ENCODE results near the gene CSKMT.
"Not testable (repeated sequence)": the region's sequence is repeated elsewhere in the genome, so short reads cannot be mapped to it uniquely, and the experiment has no call there.

The CSKMT gene

DNA sequence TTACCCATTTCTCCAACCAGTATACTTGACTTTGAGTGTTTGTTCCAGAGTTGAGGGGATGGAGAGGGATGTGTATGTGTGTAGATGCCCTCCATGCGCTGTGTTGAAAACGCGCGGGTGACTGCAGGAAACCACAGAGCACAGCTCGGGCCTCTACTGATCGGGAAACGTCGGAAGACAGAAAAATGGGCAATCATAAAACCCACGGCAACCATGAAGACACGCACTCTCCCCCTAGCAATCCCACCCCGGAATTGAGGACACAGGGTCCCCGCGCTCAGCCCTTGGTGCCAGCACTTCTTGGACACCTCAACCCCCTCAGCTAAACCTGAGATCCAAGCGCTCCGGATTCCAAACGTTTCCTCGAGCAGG lies 6.1 kb downstream of the CSKMT start:
- TF ChIP-seq, protein P1, sequence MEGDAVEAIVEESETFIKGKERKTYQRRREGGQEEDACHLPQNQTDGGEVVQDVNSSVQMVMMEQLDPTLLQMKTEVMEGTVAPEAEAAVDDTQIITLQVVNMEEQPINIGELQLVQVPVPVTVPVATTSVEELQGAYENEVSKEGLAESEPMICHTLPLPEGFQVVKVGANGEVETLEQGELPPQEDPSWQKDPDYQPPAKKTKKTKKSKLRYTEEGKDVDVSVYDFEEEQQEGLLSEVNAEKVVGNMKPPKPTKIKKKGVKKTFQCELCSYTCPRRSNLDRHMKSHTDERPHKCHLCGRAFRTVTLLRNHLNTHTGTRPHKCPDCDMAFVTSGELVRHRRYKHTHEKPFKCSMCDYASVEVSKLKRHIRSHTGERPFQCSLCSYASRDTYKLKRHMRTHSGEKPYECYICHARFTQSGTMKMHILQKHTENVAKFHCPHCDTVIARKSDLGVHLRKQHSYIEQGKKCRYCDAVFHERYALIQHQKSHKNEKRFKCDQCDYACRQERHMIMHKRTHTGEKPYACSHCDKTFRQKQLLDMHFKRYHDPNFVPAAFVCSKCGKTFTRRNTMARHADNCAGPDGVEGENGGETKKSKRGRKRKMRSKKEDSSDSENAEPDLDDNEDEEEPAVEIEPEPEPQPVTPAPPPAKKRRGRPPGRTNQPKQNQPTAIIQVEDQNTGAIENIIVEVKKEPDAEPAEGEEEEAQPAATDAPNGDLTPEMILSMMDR (IDR thresholded peaks at IDR 0.05; ENCODE audit: low read depth, low read length), result no peak
- H3K4me3 ChIP-seq (ENCODE audit: low read depth, low read length), result peak overlapping the region; percentile 82
- in situ Hi-C loops (cut with HindIII; ENCODE audit: low sequenced_read_pairs), result no loop called here
- no peak for DNase-seq (ENCODE audit: low read depth, low spot score)

DNA sequence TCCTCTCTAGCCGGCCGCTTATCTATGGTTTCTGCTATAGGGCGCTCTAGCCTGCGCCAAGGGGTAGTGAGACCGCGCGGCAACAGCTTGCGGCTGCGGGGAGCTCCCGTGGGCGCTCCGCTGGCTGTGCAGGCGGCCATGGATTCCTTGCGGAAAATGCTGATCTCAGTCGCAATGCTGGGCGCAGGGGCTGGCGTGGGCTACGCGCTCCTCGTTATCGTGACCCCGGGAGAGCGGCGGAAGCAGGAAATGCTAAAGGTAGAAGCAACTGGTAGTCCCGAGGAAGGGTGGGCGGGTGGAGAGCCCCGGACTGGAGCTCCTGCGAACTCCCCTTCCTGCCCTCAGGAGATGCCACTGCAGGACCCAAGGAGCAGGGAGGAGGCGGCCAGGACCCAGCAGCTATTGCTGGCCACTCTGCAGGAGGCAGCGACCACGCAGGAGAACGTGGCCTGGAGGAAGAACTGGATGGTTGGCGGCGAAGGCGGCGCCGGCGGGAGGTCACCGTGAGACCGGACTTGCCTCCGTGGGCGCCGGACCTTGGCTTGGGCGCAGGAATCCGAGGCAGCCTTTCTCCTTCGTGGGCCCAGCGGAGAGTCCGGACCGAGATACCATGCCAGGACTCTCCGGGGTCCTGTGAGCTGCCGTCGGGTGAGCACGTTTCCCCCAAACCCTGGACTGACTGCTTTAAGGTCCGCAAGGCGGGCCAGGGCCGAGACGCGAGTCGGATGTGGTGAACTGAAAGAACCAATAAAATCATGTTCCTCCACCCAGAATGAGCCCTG lies 6.7 kb downstream of the CSKMT start, which contains the start of the genes LBHD1 and UQCC3:
TSS of gene LBHD1 (minus strand) at position 660 of the 782 bp plus-strand sequence. CDS start 2,236 bp downstream, outside the sequence.
TSS of gene UQCC3 (plus strand) at position 66 of the 782 bp plus-strand sequence. CDS start at position 139, 73 bp downstream.
- DNase-seq (ENCODE audit: low read depth, low spot score), result peak; percentile 92
- in situ Hi-C loops (cut with HindIII; ENCODE audit: low sequenced_read_pairs), result no loop called here
- TF ChIP-seq, protein P1 (IDR thresholded peaks at IDR 0.05; ENCODE audit: low read depth, low read length), result no peak
- H3K4me3 ChIP-seq (ENCODE audit: low read depth, low read length), result peak within 1 kb of the TSS; percentile 82

DNA sequence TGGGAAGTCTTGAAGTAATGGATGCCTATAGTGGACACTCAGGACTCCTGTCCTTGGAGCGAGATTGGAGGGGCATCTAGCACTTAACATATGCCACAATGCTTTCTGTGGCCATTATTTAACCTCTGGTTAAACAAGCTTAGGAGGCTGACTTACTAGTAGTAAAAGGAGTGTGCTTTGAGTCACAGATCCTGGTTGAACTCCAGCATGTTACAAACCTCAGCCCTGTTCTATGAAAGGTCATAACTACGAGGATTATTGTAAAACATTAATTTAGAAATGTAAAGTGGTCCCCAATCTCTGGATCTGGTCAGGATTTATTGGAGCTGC lies 8.0 kb downstream of the CSKMT start:
- H3K4me3 ChIP-seq (ENCODE audit: low read depth, low read length), result no peak overlapping the region
- DNase-seq (ENCODE audit: low read depth, low spot score), result no peak
- TF ChIP-seq, protein P1 (IDR thresholded peaks at IDR 0.05; ENCODE audit: low read depth, low read length), result no peak
- in situ Hi-C loops (cut with HindIII; ENCODE audit: low sequenced_read_pairs), result no loop called here

DNA sequence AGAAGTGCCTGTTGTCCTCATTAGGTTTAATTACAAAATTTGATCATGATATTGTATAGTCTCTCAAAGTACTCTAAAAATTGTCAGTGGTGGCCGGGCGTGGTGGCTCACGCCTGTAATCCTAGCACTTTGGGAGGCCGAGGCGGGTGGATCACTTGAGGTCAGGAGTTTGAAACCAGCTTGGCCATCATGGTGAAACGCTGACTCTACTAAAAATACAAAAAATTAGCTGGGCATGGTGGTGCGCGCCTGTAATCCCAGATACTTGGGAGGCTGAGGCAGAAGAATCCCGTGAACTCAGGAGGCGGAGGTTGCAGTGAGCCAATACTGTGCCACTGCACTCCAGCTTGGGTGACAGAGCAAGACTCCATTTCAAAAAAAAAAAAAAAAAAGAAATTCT lies 10.3 kb downstream of the CSKMT start:
- in situ Hi-C loops (cut with HindIII; ENCODE audit: low sequenced_read_pairs); H3K4me3 ChIP-seq (ENCODE audit: low read depth, low read length); DNase-seq (ENCODE audit: low read depth, low spot score): not testable (repeated sequence)

DNA sequence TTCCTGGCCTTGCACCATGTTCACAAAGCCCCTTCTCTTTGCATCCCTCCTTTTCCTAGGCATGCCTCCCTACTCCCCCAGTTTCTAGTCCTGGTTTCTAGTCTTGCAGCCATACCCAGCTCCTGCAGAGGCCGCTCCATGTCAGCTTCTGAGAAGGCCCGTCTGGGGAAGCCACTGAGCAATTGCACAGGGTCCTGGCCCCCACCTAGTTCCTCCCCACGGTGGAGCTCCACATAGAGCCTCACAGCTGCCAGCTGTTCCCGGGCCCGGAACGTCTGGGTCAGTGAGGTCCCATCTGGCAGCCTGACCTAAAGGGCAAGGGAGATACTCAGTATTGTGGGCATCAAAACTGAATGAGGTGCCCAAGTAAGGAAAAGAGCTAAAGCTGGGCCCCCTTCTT lies 11.6 kb downstream of the CSKMT start:
- H3K4me3 ChIP-seq (ENCODE audit: low read depth, low read length), result no peak overlapping the region
- no peak for DNase-seq (ENCODE audit: low read depth, low spot score)
- TF ChIP-seq, protein P1 (IDR thresholded peaks at IDR 0.05; ENCODE audit: low read depth, low read length), result no peak
- in situ Hi-C loops (cut with HindIII; ENCODE audit: low sequenced_read_pairs), result no loop called here

DNA sequence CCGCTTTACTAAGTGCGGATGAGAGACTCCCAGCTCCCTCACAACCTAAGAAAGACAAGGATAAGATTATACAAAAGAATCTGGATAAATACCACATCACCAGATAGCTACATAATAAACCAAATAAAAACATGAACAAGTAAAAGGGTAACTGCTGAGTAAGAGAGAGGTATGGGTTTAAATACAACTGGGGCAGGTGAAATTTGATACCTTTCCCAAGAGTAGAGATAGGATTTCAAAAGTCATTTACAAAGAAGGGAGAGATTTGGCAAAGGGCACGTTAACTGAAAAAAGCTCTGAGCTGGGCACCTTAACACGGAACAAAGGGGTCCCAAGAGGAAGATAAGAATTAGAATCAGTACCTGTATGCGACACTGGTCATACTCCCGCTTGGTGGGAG lies 12.0 kb downstream of the CSKMT start:
- in situ Hi-C loops (cut with HindIII; ENCODE audit: low sequenced_read_pairs), result no loop called here

DNA sequence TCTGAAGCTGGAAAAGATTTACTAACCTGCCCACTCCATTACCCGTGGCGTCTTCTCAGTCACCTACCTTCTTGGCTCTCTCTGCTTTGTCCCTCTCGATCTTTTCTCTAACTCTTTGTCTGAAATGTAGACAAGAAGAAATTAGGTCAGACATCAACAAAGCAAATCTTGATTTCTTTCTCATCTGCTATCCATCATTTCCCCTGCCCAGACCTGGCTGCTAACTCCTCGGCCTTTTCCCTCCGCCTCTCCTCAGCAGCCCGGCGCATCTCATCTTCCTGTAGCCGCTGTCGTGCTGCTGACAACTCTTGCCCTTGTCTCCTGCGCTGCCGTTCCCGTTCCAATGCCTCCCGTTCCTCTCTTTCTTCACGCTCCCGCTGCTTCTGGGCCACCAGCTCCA lies 12.6 kb downstream of the CSKMT start:
- in situ Hi-C loops (cut with HindIII; ENCODE audit: low sequenced_read_pairs), result no loop called here
- DNase-seq (ENCODE audit: low read depth, low spot score), result no peak

More for the DNA sequence above, 12.0 kb downstream of the CSKMT start:
- DNase-seq (ENCODE audit: low read depth, low spot score), result no peak
- TF ChIP-seq, protein P1 (IDR thresholded peaks at IDR 0.05; ENCODE audit: low read depth, low read length), result no peak
- no peak overlapping the region for H3K4me3 ChIP-seq (ENCODE audit: low read depth, low read length)

More for the DNA sequence above, 12.6 kb downstream of the CSKMT start:
- H3K4me3 ChIP-seq (ENCODE audit: low read depth, low read length), result peak overlapping the region; percentile 99
- TF ChIP-seq, protein P1 (IDR thresholded peaks at IDR 0.05; ENCODE audit: low read depth, low read length), result no peak

Data from astrocyte of the spinal cord (primary cell).